ENCODE results near the gene INKA1.

INKA1 gene

DNA sequence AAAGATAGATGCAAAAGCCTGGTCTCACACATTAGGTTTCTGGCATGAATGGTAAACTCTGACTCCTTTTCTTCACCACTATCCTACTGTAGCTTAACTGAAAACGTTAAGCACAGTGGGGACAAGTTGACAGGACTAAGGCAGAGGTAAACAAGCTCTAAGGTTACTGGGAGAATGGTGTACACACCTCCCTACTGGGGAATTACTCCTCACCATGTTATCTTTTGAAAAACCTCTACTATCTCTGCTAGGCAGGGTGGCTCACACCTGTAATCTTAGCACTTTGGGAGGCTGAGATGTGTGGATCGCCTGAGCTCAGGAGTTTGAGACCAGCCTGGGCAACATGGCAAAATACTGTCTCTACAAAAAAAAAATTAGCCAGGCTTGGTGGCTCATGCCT, 45.9 kb upstream of the INKA1 start:
- Histone ChIP-seq H3K79me2 (ENCODE audit: low read length) (peaks cover 88% of the 10 kb centered on the region), H3K4me3 (ENCODE audit: low read length) (no peak overlapping the region)

DNA sequence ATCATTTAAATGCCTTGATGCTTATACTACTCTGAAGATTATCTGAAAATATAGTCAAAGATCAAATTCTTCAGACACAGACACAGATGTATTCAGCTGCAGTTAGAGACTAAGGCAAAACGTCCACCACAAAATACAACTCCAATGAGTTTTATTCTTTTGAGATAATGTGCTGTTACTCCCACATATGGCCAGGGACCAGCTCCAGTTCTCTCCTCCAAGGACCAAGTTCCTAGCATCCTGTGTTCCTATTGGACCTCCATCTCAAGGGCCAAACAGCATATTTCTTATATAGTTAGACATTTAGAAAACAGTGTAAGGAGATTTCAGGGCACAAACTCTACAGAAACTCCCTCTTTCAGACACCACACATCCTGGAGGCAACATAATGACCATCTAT, 43.8 kb upstream of the INKA1 start:
- DNase-seq: no peak
- peaks cover 80% of the 10 kb centered on the region for H3K79me2 ChIP-seq (ENCODE audit: low read length)

More for the DNA sequence above, 45.9 kb upstream of the INKA1 start:
- H3K9ac ChIP-seq (ENCODE audit: low read length): no peak overlapping the region
- no peak overlapping the region for H3K27ac ChIP-seq (ENCODE audit: low read length)
- H3K36me3 ChIP-seq (replicated peaks; ENCODE audit: insufficient read depth, low read length): no peaks in the 10 kb centered on the region; the same call in 1 of the 2 replicates
- H3K9me2 ChIP-seq (replicated peaks; ENCODE audit: insufficient read depth, low read length): no peaks in the 10 kb centered on the region
- no peak for TF ChIP-seq EZH2 (optimal IDR thresholded peaks at IDR 0.05; ENCODE audit: low read depth, low read length)
- TF ChIP-seq, protein P1, sequence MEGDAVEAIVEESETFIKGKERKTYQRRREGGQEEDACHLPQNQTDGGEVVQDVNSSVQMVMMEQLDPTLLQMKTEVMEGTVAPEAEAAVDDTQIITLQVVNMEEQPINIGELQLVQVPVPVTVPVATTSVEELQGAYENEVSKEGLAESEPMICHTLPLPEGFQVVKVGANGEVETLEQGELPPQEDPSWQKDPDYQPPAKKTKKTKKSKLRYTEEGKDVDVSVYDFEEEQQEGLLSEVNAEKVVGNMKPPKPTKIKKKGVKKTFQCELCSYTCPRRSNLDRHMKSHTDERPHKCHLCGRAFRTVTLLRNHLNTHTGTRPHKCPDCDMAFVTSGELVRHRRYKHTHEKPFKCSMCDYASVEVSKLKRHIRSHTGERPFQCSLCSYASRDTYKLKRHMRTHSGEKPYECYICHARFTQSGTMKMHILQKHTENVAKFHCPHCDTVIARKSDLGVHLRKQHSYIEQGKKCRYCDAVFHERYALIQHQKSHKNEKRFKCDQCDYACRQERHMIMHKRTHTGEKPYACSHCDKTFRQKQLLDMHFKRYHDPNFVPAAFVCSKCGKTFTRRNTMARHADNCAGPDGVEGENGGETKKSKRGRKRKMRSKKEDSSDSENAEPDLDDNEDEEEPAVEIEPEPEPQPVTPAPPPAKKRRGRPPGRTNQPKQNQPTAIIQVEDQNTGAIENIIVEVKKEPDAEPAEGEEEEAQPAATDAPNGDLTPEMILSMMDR (IDR thresholded peaks at IDR 0.05; ENCODE audit: low read length): no peak
- TF ChIP-seq EZH2phosphoT487 (IDR thresholded peaks at IDR 0.05; ENCODE audit: low read length): no peak
- no peak for DNase-seq
- H3K27me3 ChIP-seq (replicated peaks; ENCODE audit: insufficient read depth, low read length): no peaks in the 10 kb centered on the region
- H3F3A ChIP-seq (ENCODE audit: insufficient read depth, low read length): no peaks in the 10 kb centered on the region
- peaks cover 16% of the 10 kb centered on the region; the same call in 1 of the 2 replicates for H4K20me1 ChIP-seq (ENCODE audit: insufficient read depth, low read length)
- H3K4me1 ChIP-seq (ENCODE audit: low read length): no peaks in the 10 kb centered on the region
- H3K4me2 ChIP-seq (ENCODE audit: low read depth, low read length): no peak overlapping the region
- no peak overlapping the region for H2AFZ ChIP-seq (ENCODE audit: low read length)
- H3K9me3 ChIP-seq (replicated peaks; ENCODE audit: insufficient read depth, low read length): no peaks in the 10 kb centered on the region

GRCh38 chr3:49761661-49762060, 41.4 kb upstream of the INKA1 start:
- TF ChIP-seq, protein P1 (IDR thresholded peaks at IDR 0.05; ENCODE audit: low read length): no peak
- TF ChIP-seq EZH2phosphoT487 (IDR thresholded peaks at IDR 0.05; ENCODE audit: low read length): no peak
- no peak for TF ChIP-seq EZH2 (optimal IDR thresholded peaks at IDR 0.05; ENCODE audit: low read depth, low read length)
- no peaks in the 10 kb centered on the region for H3K4me1 ChIP-seq (ENCODE audit: low read length)
- no peak overlapping the region for H3K9ac ChIP-seq (ENCODE audit: low read length)
- peaks cover 72% of the 10 kb centered on the region for H3K79me2 ChIP-seq (ENCODE audit: low read length)
- H3K27me3 ChIP-seq (replicated peaks; ENCODE audit: insufficient read depth, low read length): no peaks in the 10 kb centered on the region
- H3K4me3 ChIP-seq (ENCODE audit: low read length): no peak overlapping the region
- H3F3A ChIP-seq (ENCODE audit: insufficient read depth, low read length): no peaks in the 10 kb centered on the region
- DNase-seq: no peak
- H3K9me3 ChIP-seq (replicated peaks; ENCODE audit: insufficient read depth, low read length): no peaks in the 10 kb centered on the region
- no peak overlapping the region for H2AFZ ChIP-seq (ENCODE audit: low read length)
- no peak overlapping the region for H3K27ac ChIP-seq (ENCODE audit: low read length)
- H4K20me1 ChIP-seq (ENCODE audit: insufficient read depth, low read length): peaks cover 9% of the 10 kb centered on the region; the same call in 1 of the 2 replicates
- H3K9me2 ChIP-seq (replicated peaks; ENCODE audit: insufficient read depth, low read length): no peaks in the 10 kb centered on the region
- H3K4me2 ChIP-seq (ENCODE audit: low read depth, low read length): no peak overlapping the region
- no peaks in the 10 kb centered on the region; the same call in 1 of the 2 replicates for H3K36me3 ChIP-seq (replicated peaks; ENCODE audit: insufficient read depth, low read length)

More for the DNA sequence above, 43.8 kb upstream of the INKA1 start:
- Histone ChIP-seq H3K4me1 (ENCODE audit: low read length) (no peaks in the 10 kb centered on the region), H3K9ac (ENCODE audit: low read length) (no peak overlapping the region), H3K4me2 (ENCODE audit: low read depth, low read length) (no peak overlapping the region), H3F3A (ENCODE audit: insufficient read depth, low read length) (no peaks in the 10 kb centered on the region), H3K9me3 (replicated peaks; ENCODE audit: insufficient read depth, low read length) (no peaks in the 10 kb centered on the region), H3K4me3 (ENCODE audit: low read length) (no peak overlapping the region), H2AFZ (ENCODE audit: low read length) (no peak overlapping the region), H4K20me1 (ENCODE audit: insufficient read depth, low read length) (peaks cover 16% of the 10 kb centered on the region; the same call in 1 of the 2 replicates), H3K27me3 (replicated peaks; ENCODE audit: insufficient read depth, low read length) (no peaks in the 10 kb centered on the region), H3K9me2 (replicated peaks; ENCODE audit: insufficient read depth, low read length) (no peaks in the 10 kb centered on the region), H3K27ac (ENCODE audit: low read length) (no peak overlapping the region), H3K36me3 (replicated peaks; ENCODE audit: insufficient read depth, low read length) (no peaks in the 10 kb centered on the region; the same call in 1 of the 2 replicates)
- no peak for TF ChIP-seq EZH2 (optimal IDR thresholded peaks at IDR 0.05; ENCODE audit: low read depth, low read length)

DNA sequence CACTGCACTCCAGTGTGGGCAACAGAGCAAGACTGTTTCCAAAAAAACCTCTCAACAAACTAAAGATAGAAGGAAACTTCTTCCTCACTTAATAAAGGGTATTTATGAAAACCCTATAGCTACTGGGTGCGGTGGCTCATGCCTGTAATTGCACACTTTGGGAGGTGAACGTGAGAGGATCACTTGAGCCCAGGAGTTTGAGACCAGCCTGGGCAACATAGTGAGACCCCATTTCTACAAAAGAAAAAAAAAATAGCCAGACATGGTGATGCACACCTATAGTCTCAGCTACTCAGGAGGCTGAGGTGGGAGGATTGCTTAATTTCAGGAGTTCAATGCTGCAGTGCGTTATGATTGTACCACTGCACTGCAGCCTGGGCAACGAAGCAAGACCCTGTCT, 39.1 kb upstream of the INKA1 start:
- TF ChIP-seq EZH2 (optimal IDR thresholded peaks at IDR 0.05; ENCODE audit: low read depth, low read length) (no peak), EZH2phosphoT487 (IDR thresholded peaks at IDR 0.05; ENCODE audit: low read length) (no peak)
- TF ChIP-seq, protein P1 (IDR thresholded peaks at IDR 0.05; ENCODE audit: low read length): no peak
- H3K4me1 ChIP-seq (ENCODE audit: low read length): no peaks in the 10 kb centered on the region
- no peak overlapping the region for H3K4me3 ChIP-seq (ENCODE audit: low read length)
- no peaks in the 10 kb centered on the region; the same call in 1 of the 2 replicates for H3K36me3 ChIP-seq (replicated peaks; ENCODE audit: insufficient read depth, low read length)
- no peak for DNase-seq
- H3K9ac ChIP-seq (ENCODE audit: low read length): no peak overlapping the region
- no peak overlapping the region for H3K27ac ChIP-seq (ENCODE audit: low read length)
- no peaks in the 10 kb centered on the region for H3K9me2 ChIP-seq (replicated peaks; ENCODE audit: insufficient read depth, low read length)
- H3K9me3 ChIP-seq (replicated peaks; ENCODE audit: insufficient read depth, low read length): no peaks in the 10 kb centered on the region
- no peaks in the 10 kb centered on the region for H3F3A ChIP-seq (ENCODE audit: insufficient read depth, low read length)
- H3K27me3 ChIP-seq (replicated peaks; ENCODE audit: insufficient read depth, low read length): no peaks in the 10 kb centered on the region
- H3K4me2 ChIP-seq (ENCODE audit: low read depth, low read length): no peak overlapping the region
- peaks cover 9% of the 10 kb centered on the region for H4K20me1 ChIP-seq (ENCODE audit: insufficient read depth, low read length)
- no peak overlapping the region for H2AFZ ChIP-seq (ENCODE audit: low read length)
- peaks cover 72% of the 10 kb centered on the region for H3K79me2 ChIP-seq (ENCODE audit: low read length)

Measured in MM.1S (cell line).